Thoracic aorta (tissue), 2 donors: ENCODE results near the gene NPAS3. TPM values are rescaled to one million over a fixed set of nuclear protein-coding genes. Genes with fewer than 3 reads are reported as not detected.

Experiments
- ATAC-seq: fragments of 150-250 bp; one replicate; pipeline ENCODE4 v1.8.0; 2017; ENCODE audit warnings: low read depth; ENCODE audit not compliant: insufficient number of reproducible peaks, low FRiP score
- DNase-seq: peaks from one replicate; pipeline ENCODE4 v3.0.0-alpha.2; 2020; ENCODE audit warnings: low spot score
- H3K27ac ChIP-seq, 2 donors: fragments of 200-600 bp; sonication (generic); 1 replicate in 1 of 2; 2 replicates in 1 of 2; pipeline ENCODE4 v1.5.1; 2016; ENCODE audit warnings: mild to moderate bottlenecking in 2 of 2, moderate library complexity in 2 of 2
- H3K27me3 ChIP-seq: fragments of 200-600 bp; sonication (generic); replicated peaks from 2 replicates; pipeline ENCODE4 v1.6.0; 2016; ENCODE audit warnings: mild to moderate bottlenecking; ENCODE audit not compliant: insufficient read depth
- H3K36me3 ChIP-seq: fragments of 200-600 bp; sonication (generic); one replicate; pipeline ENCODE4 v1.5.1; 2016
- H3K4me1 ChIP-seq, 2 donors: fragments of 200-600 bp; sonication (generic); 1 replicate in 1 of 2; 2 replicates in 1 of 2; pipeline versions ENCODE4 v1.5.1 to v1.6.0; 2016; ENCODE audit warnings: low read depth in 2 of 2, mild to moderate bottlenecking in 1 of 2; ENCODE audit not compliant: control insufficient read depth in 1 of 2
- H3K4me3 ChIP-seq: fragments of 200-600 bp; sonication (generic); 2 replicates; pipeline ENCODE4 v1.5.1; 2016; ENCODE audit warnings: mild to moderate bottlenecking
- H3K9me3 ChIP-seq: fragments of 200-600 bp; sonication (generic); 2 replicates; pipeline ENCODE4 v1.5.1; 2016
- CTCF ChIP-seq: fragments of 200-600 bp; sonication (generic); IDR thresholded peaks from one replicate; pipeline ENCODE4 v1.5.1; 2019; ENCODE audit warnings: antibody characterized with exemption
- total RNA-seq, 2 donors: library from RNA; depleted of rRNA; stranded (reverse); fragments of >200 nt; gene quantifications; one replicate each; pipeline versions ENCODE4 v1.1.0 to v1.2.3, GENCODE V29; 2016

Gene NPAS3
- total RNA-seq, 2 donors from 2014 or later = 1.1 TPM; not detected in 1

DNA sequence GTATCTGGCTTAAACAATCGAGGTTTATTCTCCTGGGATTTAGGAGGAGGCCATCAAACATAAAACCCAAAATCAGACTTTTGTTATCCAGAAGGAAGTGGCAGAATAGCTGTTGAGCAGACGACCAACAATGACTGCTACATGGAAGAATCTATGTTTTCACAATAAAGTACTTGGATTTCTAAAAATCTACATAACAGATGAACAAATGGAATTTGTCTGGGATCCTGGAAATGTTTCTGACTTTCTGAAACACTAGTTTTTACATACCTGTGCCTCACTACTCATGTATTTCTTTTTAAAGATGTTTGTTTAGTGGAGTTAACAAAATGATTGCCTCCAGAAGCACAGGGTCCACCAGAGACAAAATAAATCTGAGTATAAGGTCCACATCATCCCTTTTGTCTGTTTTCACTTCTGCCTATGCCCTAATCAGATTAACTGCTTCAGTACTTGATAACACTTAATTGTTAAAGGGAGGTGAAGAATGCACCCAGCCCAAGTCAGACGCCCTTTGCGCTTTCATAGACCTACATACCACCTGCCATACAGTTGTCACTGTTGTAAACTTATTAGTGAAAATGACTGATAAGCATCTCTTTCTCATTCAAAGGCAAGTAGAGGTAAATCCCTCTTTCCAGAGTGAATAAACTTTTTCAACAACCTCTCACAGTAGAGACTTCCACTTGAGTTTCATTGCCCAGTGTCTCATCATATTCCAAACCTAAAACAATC lies 847.6 kb downstream of the NPAS3 start:
- Histone ChIP-seq H3K9me3 (no peaks in the 10 kb centered on the region), H3K27ac (no peak overlapping the region), H3K4me1 (no peaks in the 10 kb centered on the region), H3K4me3 (no peak overlapping the region), H3K36me3 (no peaks in the 10 kb centered on the region), H3K27me3 (no peaks in the 10 kb centered on the region)
- DNase-seq = no peak
- ATAC-seq = no peak
- TF ChIP-seq CTCF = no peak

- Histone ChIP-seq H3K36me3 (no peaks in the 10 kb centered on the region), H3K4me3 (no peak overlapping the region), H3K27ac (no peak overlapping the region), H3K27me3 (no peaks in the 10 kb centered on the region), H3K9me3 (no peaks in the 10 kb centered on the region), H3K4me1 (peaks cover 0 to 11% of the 10 kb centered on the region in 2 donors)
- TF ChIP-seq CTCF = no peak
- DNase-seq (no peak), ATAC-seq (no peak)
Measured at GRCh38 chr14:33788161-33788560, 849.5 kb downstream of the NPAS3 start.

GRCh38 chr14:33790996-33791395 lies 852.3 kb downstream of the NPAS3 start:
- ATAC-seq (no peak), DNase-seq (no peak)
- no peak for TF ChIP-seq CTCF
- H3K36me3 ChIP-seq = no peaks in the 10 kb centered on the region
- H3K9me3 ChIP-seq = no peaks in the 10 kb centered on the region
- no peak overlapping the region for H3K4me3 ChIP-seq
- H3K27me3 ChIP-seq = no peaks in the 10 kb centered on the region
- peaks cover 3 to 29% of the 10 kb centered on the region in 2 donors for H3K4me1 ChIP-seq
- H3K27ac ChIP-seq = no peak overlapping the region

GRCh38 chr14:33792009-33792719 lies 853.5 kb downstream of the NPAS3 start:
- H3K36me3 ChIP-seq = no peaks in the 10 kb centered on the region
- H3K27me3 ChIP-seq = no peaks in the 10 kb centered on the region
- TF ChIP-seq CTCF = no peak
- H3K9me3 ChIP-seq = no peaks in the 10 kb centered on the region
- H3K4me3 ChIP-seq = peak overlapping the region; percentile 66
- ATAC-seq = no peak
- H3K27ac ChIP-seq = no peak overlapping the region
- no peak for DNase-seq
- H3K4me1 ChIP-seq = peaks cover 3 to 29% of the 10 kb centered on the region in 2 donors

- H3K9me3 ChIP-seq = no peaks in the 10 kb centered on the region
- TF ChIP-seq CTCF = peak; percentile 94
- H3K27ac ChIP-seq = peak overlapping the region in 1 of 2 donors; percentile 13
- H3K4me1 ChIP-seq = peaks cover 3 to 29% of the 10 kb centered on the region in 2 donors
- H3K36me3 ChIP-seq = no peaks in the 10 kb centered on the region
- DNase-seq (peak; percentile 30), ATAC-seq (peak; percentile 84)
- peak overlapping the region; percentile 66 for H3K4me3 ChIP-seq
- no peaks in the 10 kb centered on the region for H3K27me3 ChIP-seq
Measured at GRCh38 chr14:33792720-33793368, 854.2 kb downstream of the NPAS3 start.
